Measurements from ENCODE around the gene EFCAB9. TPM values are rescaled to one million over a fixed set of nuclear protein-coding genes. Genes with fewer than 3 reads are reported as not detected.

The EFCAB9 gene
- total RNA-seq, 1 donor from 2014 or later: not detected

- TF ChIP-seq, protein P1, sequence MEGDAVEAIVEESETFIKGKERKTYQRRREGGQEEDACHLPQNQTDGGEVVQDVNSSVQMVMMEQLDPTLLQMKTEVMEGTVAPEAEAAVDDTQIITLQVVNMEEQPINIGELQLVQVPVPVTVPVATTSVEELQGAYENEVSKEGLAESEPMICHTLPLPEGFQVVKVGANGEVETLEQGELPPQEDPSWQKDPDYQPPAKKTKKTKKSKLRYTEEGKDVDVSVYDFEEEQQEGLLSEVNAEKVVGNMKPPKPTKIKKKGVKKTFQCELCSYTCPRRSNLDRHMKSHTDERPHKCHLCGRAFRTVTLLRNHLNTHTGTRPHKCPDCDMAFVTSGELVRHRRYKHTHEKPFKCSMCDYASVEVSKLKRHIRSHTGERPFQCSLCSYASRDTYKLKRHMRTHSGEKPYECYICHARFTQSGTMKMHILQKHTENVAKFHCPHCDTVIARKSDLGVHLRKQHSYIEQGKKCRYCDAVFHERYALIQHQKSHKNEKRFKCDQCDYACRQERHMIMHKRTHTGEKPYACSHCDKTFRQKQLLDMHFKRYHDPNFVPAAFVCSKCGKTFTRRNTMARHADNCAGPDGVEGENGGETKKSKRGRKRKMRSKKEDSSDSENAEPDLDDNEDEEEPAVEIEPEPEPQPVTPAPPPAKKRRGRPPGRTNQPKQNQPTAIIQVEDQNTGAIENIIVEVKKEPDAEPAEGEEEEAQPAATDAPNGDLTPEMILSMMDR (IDR thresholded peaks at IDR 0.05; ENCODE audit: borderline replicate concordance): no peak
- no peaks in the 10 kb centered on the region for H3K4me1 ChIP-seq
- intact Hi-C loops (cut with micrococcal nuclease): no loop called here
- peaks cover 15% of the 10 kb centered on the region for H3K36me3 ChIP-seq
- no peak overlapping the region for H3K4me3 ChIP-seq
- H3K27me3 ChIP-seq (ENCODE audit: low read depth): no peaks in the 10 kb centered on the region
- no peak overlapping the region for H3K27ac ChIP-seq (replicated peaks)
- DNase-seq: no peak
- peaks cover 5% of the 10 kb centered on the region for H3K9me3 ChIP-seq (replicated peaks)
Observed at GRCh38 chr5:172223901-172224873, 30.2 kb downstream of the EFCAB9 start.

GRCh38 chr5:172224996-172225395 is 31.0 kb downstream of the EFCAB9 start:
- TF ChIP-seq, protein P1 (IDR thresholded peaks at IDR 0.05; ENCODE audit: borderline replicate concordance): no peak
- no peak overlapping the region for H3K27ac ChIP-seq (replicated peaks)
- H3K9me3 ChIP-seq (replicated peaks): no peaks in the 10 kb centered on the region
- H3K4me3 ChIP-seq: no peak overlapping the region
- intact Hi-C loops (cut with micrococcal nuclease): no loop called here
- no peaks in the 10 kb centered on the region for H3K27me3 ChIP-seq (ENCODE audit: low read depth)
- no peak for DNase-seq
- H3K36me3 ChIP-seq: peaks cover 15% of the 10 kb centered on the region
- no peaks in the 10 kb centered on the region for H3K4me1 ChIP-seq

- Histone ChIP-seq H3K27me3 (ENCODE audit: low read depth) (no peaks in the 10 kb centered on the region), H3K4me1 (peaks cover 2% of the 10 kb centered on the region), H3K27ac (replicated peaks) (no peak overlapping the region), H3K36me3 (peaks cover 49% of the 10 kb centered on the region), H3K4me3 (no peak overlapping the region), H3K9me3 (replicated peaks) (no peaks in the 10 kb centered on the region)
- no peak for DNase-seq
- intact Hi-C loops (cut with micrococcal nuclease): no loop called here
- TF ChIP-seq, protein P1 (IDR thresholded peaks at IDR 0.05; ENCODE audit: borderline replicate concordance): no peak
Observed at GRCh38 chr5:172229904-172230303, 35.9 kb downstream of the EFCAB9 start.

GRCh38 chr5:172234031-172234430 is 40.1 kb downstream of the EFCAB9 start:
- no peaks in the 10 kb centered on the region for H3K9me3 ChIP-seq (replicated peaks)
- no peak for DNase-seq
- no peak overlapping the region for H3K4me3 ChIP-seq
- H3K4me1 ChIP-seq: peaks cover 24% of the 10 kb centered on the region
- H3K27me3 ChIP-seq (ENCODE audit: low read depth): no peaks in the 10 kb centered on the region
- intact Hi-C loops (cut with micrococcal nuclease): no loop called here
- peaks cover 49% of the 10 kb centered on the region for H3K36me3 ChIP-seq
- TF ChIP-seq, protein P1 (IDR thresholded peaks at IDR 0.05; ENCODE audit: borderline replicate concordance): no peak
- no peak overlapping the region for H3K27ac ChIP-seq (replicated peaks)

DNA sequence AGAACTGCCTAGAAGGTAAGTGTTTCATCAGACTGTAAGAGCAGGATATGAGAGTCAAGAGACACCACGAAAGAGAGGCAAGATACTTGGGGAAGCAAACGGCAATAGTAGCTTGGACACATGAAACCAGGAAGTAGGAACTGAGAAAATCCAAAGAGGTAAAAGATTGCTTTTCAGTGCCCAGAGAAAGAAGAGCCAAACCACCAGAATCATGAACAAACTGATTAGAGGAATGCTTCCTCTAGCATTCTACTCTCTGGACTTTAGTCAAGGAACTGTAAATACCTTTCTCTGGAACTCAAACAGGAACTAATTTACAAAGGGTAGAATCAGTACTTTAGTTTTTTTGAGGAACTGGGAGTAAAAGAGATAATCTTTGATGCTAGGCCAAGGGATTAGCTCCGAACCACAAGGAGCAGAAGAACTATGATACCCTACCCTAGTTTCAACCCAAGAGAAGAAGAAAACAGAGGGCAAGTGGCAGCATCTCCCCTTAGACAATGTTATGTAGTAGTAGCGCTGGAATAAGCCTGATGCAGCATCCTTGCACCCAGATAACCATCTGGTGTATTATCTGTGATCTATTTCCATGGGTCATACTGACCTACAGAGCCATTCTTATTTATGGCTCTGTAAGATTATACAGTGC is 41.3 kb downstream of the EFCAB9 start:
- Histone ChIP-seq H3K27me3 (ENCODE audit: low read depth) (no peaks in the 10 kb centered on the region), H3K4me3 (no peak overlapping the region), H3K9me3 (replicated peaks) (no peaks in the 10 kb centered on the region), H3K36me3 (peaks cover 40% of the 10 kb centered on the region), H3K27ac (replicated peaks) (no peak overlapping the region), H3K4me1 (peaks cover 24% of the 10 kb centered on the region)
- intact Hi-C loops (cut with micrococcal nuclease): no loop called here
- TF ChIP-seq, protein P1 (IDR thresholded peaks at IDR 0.05; ENCODE audit: borderline replicate concordance): no peak
- DNase-seq: no peak

Measured in left ventricle myocardium inferior (tissue), 1 donor.